SU-DHL-6 (cell line): ENCODE results near the gene CDK14.

Experiments used
- H2AFZ ChIP-seq: fragments of 200-600 bp; sonication (generic); 2 replicates; pipeline ENCODE4 v1.6.1; 2014; ENCODE audit warnings: low read depth, mild to moderate bottlenecking, moderate library complexity, mixed read lengths, antibody characterized with exemption, low read length; ENCODE audit not compliant: severe bottlenecking
- H3F3A ChIP-seq: fragments of 200-600 bp; shearing (Covaris generic); 2 replicates; pipeline ENCODE4 v1.6.0; 2016; ENCODE audit warnings: antibody characterized with exemption, mild to moderate bottlenecking; ENCODE audit not compliant: insufficient read depth
- H3K27ac ChIP-seq: fragments of 200-600 bp; sonication (generic); 2 replicates; pipeline ENCODE4 v1.5.1; 2016; ENCODE audit warnings: low read depth, mild to moderate bottlenecking, low read length, moderate library complexity, mixed read lengths
- H3K27me3 ChIP-seq: fragments of 200-600 bp; sonication (generic), shearing (Covaris generic); 2 replicates; pipeline ENCODE4 v1.6.0; 2014; ENCODE audit warnings: mild to moderate bottlenecking, low read length
- H3K36me3 ChIP-seq: fragments of 200-600 bp; sonication (generic); 2 replicates; pipeline ENCODE4 v1.6.1; 2014; ENCODE audit warnings: mild to moderate bottlenecking, low read length, mixed read lengths
- H3K4me2 ChIP-seq: fragments of 300-600, 200-600 bp; shearing (Covaris generic), sonication (generic); 2 replicates; pipeline ENCODE4 v1.6.0; 2014; ENCODE audit warnings: low read length, low read depth, mild to moderate bottlenecking; ENCODE audit not compliant: poor library complexity, severe bottlenecking
- H3K4me3 ChIP-seq: fragments of 200-600 bp; sonication (generic); 2 replicates; pipeline ENCODE4 v1.5.1; 2014; ENCODE audit warnings: antibody characterized with exemption, low read length, mild to moderate bottlenecking, mixed read lengths; ENCODE audit not compliant: insufficient read depth, poor library complexity, severe bottlenecking
- H3K79me2 ChIP-seq: fragments of 200-600 bp; sonication (generic); 2 replicates; pipeline ENCODE4 v1.6.1; 2014; ENCODE audit warnings: mild to moderate bottlenecking, low read length, moderate library complexity; ENCODE audit not compliant: insufficient read depth
- H3K9ac ChIP-seq: fragments of 200-600 bp; sonication (generic); 2 replicates; pipeline ENCODE4 v1.7.0; 2014; ENCODE audit warnings: mild to moderate bottlenecking, low read length
- H3K9me2 ChIP-seq: fragments of 200-600 bp; sonication (generic); replicated peaks from 2 replicates; pipeline ENCODE4 v1.6.1; 2014; ENCODE audit warnings: low read length; ENCODE audit not compliant: insufficient read depth
- H3K9me3 ChIP-seq: fragments of 200-600 bp; sonication (generic); 2 replicates; pipeline ENCODE4 v1.6.1; 2014; ENCODE audit warnings: low read length, mixed read lengths; ENCODE audit not compliant: insufficient read depth
- H4K20me1 ChIP-seq: fragments of 200-600 bp; sonication (generic); 2 replicates; pipeline ENCODE4 v1.6.1; 2014; ENCODE audit warnings: low read depth, mild to moderate bottlenecking, antibody characterized with exemption, low read length, moderate library complexity, mixed read lengths
- CTCF ChIP-seq: fragments of 200-600 bp; sonication (generic); IDR thresholded peaks from one replicate; pipeline ENCODE4 v1.5.1; 2017; ENCODE audit warnings: antibody characterized with exemption, mild to moderate bottlenecking, low read length, moderate library complexity; ENCODE audit not compliant: insufficient read depth, poor library complexity, severe bottlenecking
- EZH2phosphoT487 ChIP-seq: fragments of 200-600 bp; sonication (generic), shearing (Covaris generic); conservative IDR thresholded peaks from 2 replicates; pipeline ENCODE4 v1.6.1; 2018; ENCODE audit warnings: mild to moderate bottlenecking, antibody characterized with exemption, low read length, moderate library complexity, mixed read lengths

Gene CDK14

GRCh38 chr7:90749262-90749661 is 153.1 kb downstream of the CDK14 start:
- Histone ChIP-seq H3K4me3 (no peak overlapping the region), H2AFZ (no peak overlapping the region), H3K9me2 (no peaks in the 10 kb centered on the region), H3K9ac (peak overlapping the region; percentile 3; the same call in 1 of the 2 replicates), H3F3A (peaks cover 45% of the 10 kb centered on the region), H3K27me3 (no peaks in the 10 kb centered on the region), H3K4me2 (peak overlapping the region; percentile 6), H3K79me2 (peaks cover 94% of the 10 kb centered on the region), H4K20me1 (no peaks in the 10 kb centered on the region; the same call in 1 of the 2 replicates), H3K9me3 (peaks cover 3% of the 10 kb centered on the region; the same call in 1 of the 2 replicates), H3K27ac (peak overlapping the region; percentile 60), H3K36me3 (peaks cover 62% of the 10 kb centered on the region)
- TF ChIP-seq EZH2phosphoT487, result no peak
- no peak for TF ChIP-seq CTCF

GRCh38 chr7:90749774-90750173 is 153.7 kb downstream of the CDK14 start:
- H3K36me3 ChIP-seq, result peaks cover 62% of the 10 kb centered on the region
- H3K79me2 ChIP-seq, result peaks cover 97% of the 10 kb centered on the region

GRCh38 chr7:90751595-90751994 is 155.5 kb downstream of the CDK14 start:
- Histone ChIP-seq H3K79me2 (peaks cover 97% of the 10 kb centered on the region), H2AFZ (no peak overlapping the region), H3K9ac (no peak overlapping the region), H3K36me3 (peaks cover 60% of the 10 kb centered on the region), H3K4me2 (no peak overlapping the region), H4K20me1 (no peaks in the 10 kb centered on the region; the same call in 1 of the 2 replicates), H3K27ac (no peak overlapping the region), H3K9me2 (no peaks in the 10 kb centered on the region), H3K4me3 (no peak overlapping the region), H3K9me3 (peaks cover 3% of the 10 kb centered on the region; the same call in 1 of the 2 replicates), H3F3A (peaks cover 60% of the 10 kb centered on the region), H3K27me3 (no peaks in the 10 kb centered on the region)
- no peak for TF ChIP-seq EZH2phosphoT487
- no peak for TF ChIP-seq CTCF

More at GRCh38 chr7:90749774-90750173, 153.7 kb downstream of the CDK14 start:
- no peak for TF ChIP-seq EZH2phosphoT487
- TF ChIP-seq CTCF, result peak; percentile 81
- Histone ChIP-seq H3K4me3 (no peak overlapping the region), H3K27me3 (no peaks in the 10 kb centered on the region), H3K9me2 (no peaks in the 10 kb centered on the region), H3F3A (peaks cover 50% of the 10 kb centered on the region), H3K27ac (peak overlapping the region; percentile 60), H3K9ac (peak overlapping the region; percentile 3; the same call in 1 of the 2 replicates), H2AFZ (no peak overlapping the region), H3K9me3 (peaks cover 3% of the 10 kb centered on the region; the same call in 1 of the 2 replicates), H4K20me1 (no peaks in the 10 kb centered on the region; the same call in 1 of the 2 replicates), H3K4me2 (peak overlapping the region; percentile 6)
